H9 (cell line): ENCODE results near the gene RPS27. TPM values are rescaled to one million over a fixed set of nuclear protein-coding genes. Genes with fewer than 3 reads are reported as not detected.

Experiments
- DNase-seq: peaks from one replicate; pipeline ENCODE4 v3.0.0-alpha.2; 2017
- H2AFZ ChIP-seq: one replicate; pipeline ENCODE4 v1.6.1; 2013; ENCODE audit warnings: mild to moderate bottlenecking, low read length, control low read depth, moderate library complexity
- H2AK5ac ChIP-seq: 2 replicates; pipeline ENCODE4 v1.6.1; 2013; ENCODE audit warnings: low read length, control low read depth, mixed read lengths; ENCODE audit not compliant: insufficient read length
- H2BK120ac ChIP-seq: one replicate; pipeline ENCODE4 v1.6.1; 2013; ENCODE audit warnings: low read depth, mild to moderate bottlenecking, low read length, control low read depth, inconsistent platforms; ENCODE audit not compliant: poor library complexity, severe bottlenecking
- H2BK12ac ChIP-seq: 2 replicates; pipeline ENCODE4 v1.6.1; 2013; ENCODE audit warnings: low read length, control low read depth, mixed read lengths, low read depth; ENCODE audit not compliant: insufficient read length
- H2BK15ac ChIP-seq: 2 replicates; pipeline ENCODE4 v1.6.1; 2013; ENCODE audit warnings: low read depth, low read length, control low read depth
- H2BK20ac ChIP-seq: one replicate; pipeline ENCODE4 v1.6.1; 2013; ENCODE audit warnings: low read depth, mild to moderate bottlenecking, low read length, control low read depth, inconsistent platforms; ENCODE audit not compliant: poor library complexity, severe bottlenecking
- H2BK5ac ChIP-seq: 2 replicates; pipeline ENCODE4 v1.6.1; 2013; ENCODE audit warnings: low read length, control low read depth, mixed read lengths; ENCODE audit not compliant: insufficient read length
- H3K14ac ChIP-seq: 2 replicates; pipeline ENCODE4 v1.6.1; 2013; ENCODE audit warnings: low read length, control low read depth; ENCODE audit not compliant: insufficient read depth
- H3K18ac ChIP-seq: 2 replicates; pipeline ENCODE4 v1.6.1; 2013; ENCODE audit warnings: low read depth, mild to moderate bottlenecking, mixed read lengths, low read length, control low read depth; ENCODE audit not compliant: insufficient read length
- H3K23ac ChIP-seq: 2 replicates; pipeline ENCODE4 v1.6.1; 2013; ENCODE audit warnings: low read length, control low read depth, mixed read lengths, low read depth; ENCODE audit not compliant: insufficient read length
- H3K23me2 ChIP-seq: 2 replicates; pipeline ENCODE4 v1.6.1; 2013; ENCODE audit warnings: low read depth, mild to moderate bottlenecking, mixed read lengths, low read length, control low read depth; ENCODE audit not compliant: insufficient read length, poor library complexity, severe bottlenecking
- H3K27ac ChIP-seq: 2 replicates; pipeline ENCODE4 v1.5.1; 2013; ENCODE audit warnings: low read length, control low read depth, mixed read lengths, low read depth; ENCODE audit not compliant: insufficient read length
- H3K27me3 ChIP-seq: 2 replicates; pipeline ENCODE4 v1.6.1; 2013; ENCODE audit warnings: low read length, control low read depth, inconsistent platforms; ENCODE audit not compliant: insufficient read depth
- H3K4ac ChIP-seq: 2 replicates; pipeline ENCODE4 v1.6.1; 2013; ENCODE audit warnings: low read depth, mild to moderate bottlenecking, control low read depth, inconsistent platforms, low read length, moderate library complexity
- H3K4me1 ChIP-seq: 2 replicates; pipeline ENCODE4 v1.6.1; 2013; ENCODE audit warnings: low read length, control low read depth, inconsistent platforms; ENCODE audit not compliant: insufficient read depth
- H3K4me2 ChIP-seq: 2 replicates; pipeline ENCODE4 v1.6.1; 2013; ENCODE audit warnings: low read length, control low read depth, mixed read lengths; ENCODE audit not compliant: insufficient read length, insufficient read depth
- H3K56ac ChIP-seq: 2 replicates; pipeline ENCODE4 v1.6.1; 2013; ENCODE audit warnings: low read depth, mild to moderate bottlenecking, mixed read lengths, low read length, control low read depth; ENCODE audit not compliant: insufficient read length
- H3K79me1 ChIP-seq: 2 replicates; pipeline ENCODE4 v1.6.1; 2013; ENCODE audit warnings: low read depth, mild to moderate bottlenecking, moderate library complexity, low read length, control low read depth, inconsistent platforms; ENCODE audit not compliant: insufficient read depth, poor library complexity, severe bottlenecking
- H3K79me2 ChIP-seq: 2 replicates; pipeline ENCODE4 v1.6.1; 2013; ENCODE audit warnings: low read length, control low read depth, inconsistent platforms; ENCODE audit not compliant: insufficient read depth
- H3K9ac ChIP-seq: 2 replicates; pipeline ENCODE4 v1.6.1; 2013; ENCODE audit warnings: low read length, control low read depth, mixed read lengths; ENCODE audit not compliant: insufficient read length; ENCODE audit errors: extremely low read depth
- H3K9me3 ChIP-seq: one replicate; pipeline ENCODE4 v1.6.1; 2013; ENCODE audit warnings: low read depth, low read length, inconsistent platforms; ENCODE audit not compliant: control insufficient read depth
- H3T11ph ChIP-seq: one replicate; pipeline ENCODE4 v1.6.1; 2013; ENCODE audit warnings: mild to moderate bottlenecking, low read length, control low read depth, inconsistent platforms
- H4K20me1 ChIP-seq: one replicate; pipeline ENCODE4 v1.6.1; 2013; ENCODE audit not compliant: control insufficient read depth, insufficient read length, insufficient read depth
- H4K5ac ChIP-seq: 2 replicates; pipeline ENCODE4 v1.6.1; 2013; ENCODE audit warnings: low read depth, mild to moderate bottlenecking, mixed read lengths, low read length, control low read depth; ENCODE audit not compliant: insufficient read length
- H4K8ac ChIP-seq: replicated peaks from 2 replicates; pipeline ENCODE4 v1.6.1; 2013; ENCODE audit warnings: low read length, control low read depth, mixed read lengths, low read depth; ENCODE audit not compliant: insufficient read length
- H4K91ac ChIP-seq: 2 replicates; pipeline ENCODE4 v1.6.1; 2013; ENCODE audit warnings: low read depth, mild to moderate bottlenecking, moderate library complexity, mixed read lengths, low read length, control low read depth; ENCODE audit not compliant: insufficient read length
- H3K27ac Mint-ChIP-seq, 3 experiments: 2 replicates in 2 of 3; 3 replicates in 1 of 3; pipeline ENCODE4 v1.8.0; 2020 to 2021; ENCODE audit warnings: mixed read lengths in 3 of 3, mild to moderate bottlenecking in 1 of 3, moderate library complexity in 1 of 3
- H3K27me3 Mint-ChIP-seq: 2 replicates; pipeline ENCODE4 v1.8.0; 2021; ENCODE audit warnings: low read depth, mild to moderate bottlenecking, moderate library complexity, mixed read lengths
- H3K36me3 Mint-ChIP-seq, 3 experiments: 2 replicates in 2 of 3; 3 replicates in 1 of 3; pipeline ENCODE4 v1.8.0; 2020 to 2021; ENCODE audit warnings: low read depth in 3 of 3, mixed read lengths in 3 of 3; ENCODE audit not compliant: insufficient read depth in 1 of 3
- H3K4me1 Mint-ChIP-seq, 2 experiments: 2 replicates each; pipeline ENCODE4 v1.8.0; 2020; ENCODE audit warnings: mixed read lengths in 2 of 2
- H3K4me3 Mint-ChIP-seq, 2 experiments: 2 replicates in 1 of 2; 3 replicates in 1 of 2; pipeline ENCODE4 v1.8.0; 2020 to 2021; ENCODE audit warnings: mild to moderate bottlenecking in 2 of 2, mixed read lengths in 2 of 2, moderate library complexity in 1 of 2
- H3K9me3 Mint-ChIP-seq, 2 experiments: 2 replicates in 1 of 2; 3 replicates in 1 of 2; pipeline ENCODE4 v1.8.0; 2020; ENCODE audit warnings: mild to moderate bottlenecking in 2 of 2, mixed read lengths in 2 of 2, moderate library complexity in 1 of 2
- WGBS: extraction: QIAGEN DNeasy Blood & Tissue Kit; methylation state at CpG from one replicate; pipeline ENCODE4 v1.1.7; 2013; ENCODE audit warnings: missing lambda C conversion rate, low lambda C conversion rate, mixed read lengths; ENCODE audit not compliant: insufficient read length; ENCODE audit errors: extremely low coverage; 5-methylcytosine and 5-hydroxymethylcytosine counted together
- total RNA-seq: library from RNA; stranded (reverse); gene quantifications from 2 replicates; pipeline ENCODE4 v1.2.1, GENCODE V29; 2021
- TF ChIP-seq, protein P1 (sequence below): fragments of 200-600 bp; sonication (generic); conservative IDR thresholded peaks from 3 replicates; pipeline ENCODE4 v1.8.0; 2021; ENCODE audit warnings: antibody characterized with exemption, mild to moderate bottlenecking

RPS27 gene
- total RNA-seq, 1 experiment from 2014 or later: 2,321 TPM

DNA sequence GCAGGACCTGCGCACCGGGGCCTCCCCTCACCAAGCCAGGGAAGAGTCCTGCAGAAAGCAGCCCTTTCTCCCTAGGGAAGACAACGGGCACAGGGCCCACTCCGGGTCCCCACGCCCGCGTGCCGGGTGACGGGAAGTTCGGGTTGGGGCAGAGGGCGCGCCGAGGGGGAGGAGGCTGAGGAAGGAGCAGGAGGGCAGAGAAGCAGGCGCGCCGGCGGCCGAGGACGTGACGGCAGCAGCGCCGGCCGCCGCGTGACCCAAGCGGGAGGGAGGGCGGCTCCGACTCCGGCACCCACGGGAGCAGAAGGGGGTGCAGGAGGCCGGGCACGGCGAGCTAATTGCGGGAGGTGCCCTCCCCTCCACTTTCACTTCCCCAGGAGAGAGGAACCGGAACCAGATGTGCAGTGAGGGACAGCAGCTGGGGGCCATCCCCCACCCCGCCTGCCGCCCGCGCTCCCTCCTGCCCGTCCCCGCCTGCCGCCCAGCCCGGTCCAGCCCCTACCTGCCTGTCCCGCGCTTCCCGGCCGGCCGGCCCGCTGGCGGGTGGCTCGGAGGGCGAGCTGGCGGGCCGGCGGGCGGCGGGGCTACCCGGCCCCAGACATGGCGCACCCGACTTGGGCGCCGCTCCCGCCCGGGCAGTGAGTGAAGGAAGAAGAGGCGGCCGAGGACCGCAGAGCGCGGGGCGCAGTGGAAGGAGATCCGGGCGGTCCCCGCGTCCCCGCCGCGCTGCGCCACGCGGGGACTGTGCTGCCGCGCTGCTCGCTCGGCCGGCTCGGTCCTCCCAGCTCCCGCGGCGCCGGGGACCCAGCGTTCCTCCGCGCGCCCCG is 44.6 kb upstream of the RPS27 start:
- Mint-ChIP-seq H3K36me3 (peaks cover 13 to 55% (median 39%) of the 10 kb centered on the region in 3 experiments), H3K4me1 (peaks cover 10 to 17% of the 10 kb centered on the region in 2 experiments), H3K27ac (peak overlapping the region in 1 of 3 experiments; percentile 83; a peak in 2 of 7 replicates), H3K27me3 (no peaks in the 10 kb centered on the region), H3K4me3 (peak overlapping the region; percentile 82 to 93), H3K9me3 (no peaks in the 10 kb centered on the region)
- H2AFZ ChIP-seq: no peak overlapping the region
- WGBS: no CpG with 5 or more reads among the region's 95 CpGs
- H3K18ac ChIP-seq: no peak overlapping the region
- H3K79me2 ChIP-seq: no peaks in the 10 kb centered on the region
- no peak overlapping the region for H2BK12ac ChIP-seq
- H3K23ac ChIP-seq: no peak overlapping the region
- H4K20me1 ChIP-seq: peaks cover 1% of the 10 kb centered on the region
- no peak overlapping the region for H4K91ac ChIP-seq
- H3K4me1 ChIP-seq: no peaks in the 10 kb centered on the region; the same call in 1 of the 2 replicates
- peak; percentile 53 for DNase-seq
- H3K4ac ChIP-seq: no peak overlapping the region
- peaks cover 5% of the 10 kb centered on the region for H3K23me2 ChIP-seq
- no peak overlapping the region for H2AK5ac ChIP-seq
- peak overlapping the region; percentile 75 for H3K14ac ChIP-seq
- TF ChIP-seq, protein P1, sequence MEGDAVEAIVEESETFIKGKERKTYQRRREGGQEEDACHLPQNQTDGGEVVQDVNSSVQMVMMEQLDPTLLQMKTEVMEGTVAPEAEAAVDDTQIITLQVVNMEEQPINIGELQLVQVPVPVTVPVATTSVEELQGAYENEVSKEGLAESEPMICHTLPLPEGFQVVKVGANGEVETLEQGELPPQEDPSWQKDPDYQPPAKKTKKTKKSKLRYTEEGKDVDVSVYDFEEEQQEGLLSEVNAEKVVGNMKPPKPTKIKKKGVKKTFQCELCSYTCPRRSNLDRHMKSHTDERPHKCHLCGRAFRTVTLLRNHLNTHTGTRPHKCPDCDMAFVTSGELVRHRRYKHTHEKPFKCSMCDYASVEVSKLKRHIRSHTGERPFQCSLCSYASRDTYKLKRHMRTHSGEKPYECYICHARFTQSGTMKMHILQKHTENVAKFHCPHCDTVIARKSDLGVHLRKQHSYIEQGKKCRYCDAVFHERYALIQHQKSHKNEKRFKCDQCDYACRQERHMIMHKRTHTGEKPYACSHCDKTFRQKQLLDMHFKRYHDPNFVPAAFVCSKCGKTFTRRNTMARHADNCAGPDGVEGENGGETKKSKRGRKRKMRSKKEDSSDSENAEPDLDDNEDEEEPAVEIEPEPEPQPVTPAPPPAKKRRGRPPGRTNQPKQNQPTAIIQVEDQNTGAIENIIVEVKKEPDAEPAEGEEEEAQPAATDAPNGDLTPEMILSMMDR: no peak
- no peaks in the 10 kb centered on the region for H3K9me3 ChIP-seq
- H3K79me1 ChIP-seq: peaks cover 3% of the 10 kb centered on the region
- H2BK120ac ChIP-seq: no peak overlapping the region
- H3K4me2 ChIP-seq: peak overlapping the region; percentile 52
- H3K27ac ChIP-seq: no peak overlapping the region
- H3T11ph ChIP-seq: no peak overlapping the region
- H2BK20ac ChIP-seq: no peak overlapping the region
- no peak overlapping the region for H4K8ac ChIP-seq
- no peak overlapping the region for H2BK15ac ChIP-seq
- H3K27me3 ChIP-seq: no peaks in the 10 kb centered on the region
- peak overlapping the region; percentile 61 for H3K9ac ChIP-seq
- H3K56ac ChIP-seq: no peak overlapping the region
- no peak overlapping the region for H2BK5ac ChIP-seq
- no peak overlapping the region for H4K5ac ChIP-seq
